Astrocyte (in vitro differentiated cells and primary cell): ENCODE results near the gene TMOD1. TPM values are rescaled to one million over a fixed set of nuclear protein-coding genes. Genes with fewer than 3 reads are reported as not detected.

Experiments
- DNase-seq: peaks from one replicate; pipeline ENCODE4 v3.0.0-alpha.2; 2010; ENCODE audit warnings: low read depth
- FAIRE-seq: peaks from 2 replicates; lab custom pipeline; 2011; peaks lifted over from hg19 to GRCh38; lab: Jason Lieb, UNC
- H2AFZ ChIP-seq: 2 replicates; pipeline ENCODE4 v1.6.0; 2012; ENCODE audit warnings: low read depth, low read length, inconsistent platforms
- H3K27ac ChIP-seq: 2 replicates; pipeline ENCODE4 v1.5.1; 2011; ENCODE audit warnings: low read depth, low read length, inconsistent platforms
- H3K27me3 ChIP-seq: 2 replicates; pipeline ENCODE4 v1.6.0; 2011; ENCODE audit warnings: low read length, inconsistent platforms; ENCODE audit not compliant: insufficient read depth
- H3K36me3 ChIP-seq: 2 replicates; pipeline ENCODE4 v1.5.1; 2011; ENCODE audit warnings: low read length, inconsistent platforms; ENCODE audit not compliant: insufficient read depth
- H3K4me1 ChIP-seq: 2 replicates; pipeline ENCODE4 v1.5.1; 2011; ENCODE audit warnings: low read length, inconsistent platforms; ENCODE audit not compliant: insufficient read depth
- H3K4me2 ChIP-seq: 2 replicates; pipeline ENCODE4 v1.6.0; 2012; ENCODE audit warnings: low read length, inconsistent platforms
- H3K4me3 ChIP-seq: 2 replicates; pipeline ENCODE4 v1.5.1; 2011; ENCODE audit warnings: low read depth, mild to moderate bottlenecking, low read length, inconsistent platforms; ENCODE audit not compliant: insufficient read depth
- H3K79me2 ChIP-seq: 2 replicates; pipeline ENCODE4 v1.6.0; 2012; ENCODE audit warnings: mild to moderate bottlenecking, low read length, inconsistent platforms; ENCODE audit not compliant: insufficient read depth
- H3K9ac ChIP-seq: 2 replicates; pipeline ENCODE4 v1.6.0; 2012; ENCODE audit warnings: mild to moderate bottlenecking, low read length, inconsistent platforms
- H3K9me3 ChIP-seq: 2 replicates; pipeline ENCODE4 v1.5.1; 2012; ENCODE audit warnings: low read depth, mild to moderate bottlenecking, low read length, inconsistent platforms; ENCODE audit not compliant: insufficient read depth
- H4K20me1 ChIP-seq: 2 replicates; pipeline ENCODE4 v1.6.0; 2012; ENCODE audit warnings: low read length, inconsistent platforms; ENCODE audit not compliant: insufficient read depth
- H3K27ac Mint-ChIP-seq: one replicate; pipeline ENCODE4 v1.8.0; 2021; ENCODE audit warnings: mild to moderate bottlenecking, mixed read lengths; ENCODE audit not compliant: unreplicated experiment
- H3K27me3 Mint-ChIP-seq: one replicate; pipeline ENCODE4 v1.8.0; 2021; ENCODE audit warnings: low read depth, mixed read lengths; ENCODE audit not compliant: unreplicated experiment
- H3K36me3 Mint-ChIP-seq: one replicate; pipeline ENCODE4 v1.8.0; 2021; ENCODE audit warnings: low read depth, mixed read lengths; ENCODE audit not compliant: unreplicated experiment
- H3K4me1 Mint-ChIP-seq: one replicate; pipeline ENCODE4 v1.8.0; 2021; ENCODE audit warnings: low read depth, mixed read lengths; ENCODE audit not compliant: unreplicated experiment
- H3K4me3 Mint-ChIP-seq: one replicate; pipeline ENCODE4 v1.8.0; 2021; ENCODE audit warnings: mild to moderate bottlenecking, moderate library complexity, mixed read lengths; ENCODE audit not compliant: unreplicated experiment
- H3K9me3 Mint-ChIP-seq: one replicate; pipeline ENCODE4 v1.8.0; 2021; ENCODE audit warnings: mild to moderate bottlenecking, mixed read lengths; ENCODE audit not compliant: unreplicated experiment
- CTCF ChIP-seq: IDR thresholded peaks from 2 replicates; pipeline ENCODE4 v1.5.1; 2011; ENCODE audit warnings: low read depth, mild to moderate bottlenecking, inconsistent platforms, low read length, moderate library complexity; ENCODE audit not compliant: insufficient read depth
- EZH2 ChIP-seq: IDR thresholded peaks from 2 replicates; pipeline ENCODE4 v1.6.1; 2012; ENCODE audit warnings: mild to moderate bottlenecking, low read length, inconsistent platforms; ENCODE audit not compliant: insufficient read depth
- total RNA-seq: library from RNA; stranded (reverse); gene quantifications from 2 replicates; pipeline ENCODE4 v1.2.1, GENCODE V29; 2021

TMOD1 gene
- total RNA-seq, 1 donor from 2014 or later = 0.48 TPM

GRCh38 chr9:97551308-97551707 lies 49.8 kb downstream of the TMOD1 start:
- no peak overlapping the region for H2AFZ ChIP-seq
- no peaks in the 10 kb centered on the region for H3K79me2 ChIP-seq
- DNase-seq (no peak), FAIRE-seq (no peak)
- no peak overlapping the region for H3K9ac ChIP-seq
- H3K4me2 ChIP-seq = no peak overlapping the region
- peaks cover 2% of the 10 kb centered on the region for H3K27me3 ChIP-seq
- no peak overlapping the region for H3K4me3 ChIP-seq
- no peak overlapping the region for H3K27ac ChIP-seq
- H3K9me3 ChIP-seq = no peaks in the 10 kb centered on the region
- H3K36me3 ChIP-seq = no peaks in the 10 kb centered on the region
- Mint-ChIP-seq H3K4me1 (no peaks in the 10 kb centered on the region), H3K4me3 (no peak overlapping the region), H3K36me3 (no peaks in the 10 kb centered on the region), H3K9me3 (peaks cover 4% of the 10 kb centered on the region), H3K27me3 (peaks cover 32% of the 10 kb centered on the region), H3K27ac (no peak overlapping the region)
- peaks cover 5% of the 10 kb centered on the region for H3K4me1 ChIP-seq
- TF ChIP-seq EZH2 (no peak), CTCF (no peak)
- no peaks in the 10 kb centered on the region for H4K20me1 ChIP-seq

GRCh38 chr9:97553141-97553540 lies 51.7 kb downstream of the TMOD1 start:
- TF ChIP-seq EZH2 (no peak), CTCF (no peak)
- Histone ChIP-seq H3K9ac (no peak overlapping the region), H3K4me2 (no peak overlapping the region), H3K9me3 (no peaks in the 10 kb centered on the region), H3K79me2 (no peaks in the 10 kb centered on the region), H3K36me3 (no peaks in the 10 kb centered on the region), H4K20me1 (no peaks in the 10 kb centered on the region), H2AFZ (no peak overlapping the region), H3K27me3 (peaks cover 2% of the 10 kb centered on the region), H3K4me3 (no peak overlapping the region), H3K27ac (no peak overlapping the region), H3K4me1 (peaks cover 5% of the 10 kb centered on the region)
- no peaks in the 10 kb centered on the region for H3K36me3 Mint-ChIP-seq
- DNase-seq (no peak), FAIRE-seq (no peak)
- peaks cover 41% of the 10 kb centered on the region for H3K27me3 Mint-ChIP-seq
- peaks cover 3% of the 10 kb centered on the region for H3K9me3 Mint-ChIP-seq
- no peak overlapping the region for H3K4me3 Mint-ChIP-seq
- H3K27ac Mint-ChIP-seq = no peak overlapping the region
- H3K4me1 Mint-ChIP-seq = no peaks in the 10 kb centered on the region

GRCh38 chr9:97553841-97554240 lies 52.4 kb downstream of the TMOD1 start:
- Histone ChIP-seq H3K4me3 (no peak overlapping the region), H3K27me3 (peaks cover 2% of the 10 kb centered on the region), H3K36me3 (no peaks in the 10 kb centered on the region), H3K4me1 (peaks cover 5% of the 10 kb centered on the region), H3K4me2 (no peak overlapping the region), H3K9me3 (no peaks in the 10 kb centered on the region), H4K20me1 (no peaks in the 10 kb centered on the region), H3K27ac (no peak overlapping the region), H3K79me2 (no peaks in the 10 kb centered on the region), H3K9ac (no peak overlapping the region), H2AFZ (no peak overlapping the region)
- FAIRE-seq (no peak), DNase-seq (no peak)
- Mint-ChIP-seq H3K27me3 (peaks cover 40% of the 10 kb centered on the region), H3K4me3 (no peak overlapping the region), H3K9me3 (peaks cover 2% of the 10 kb centered on the region), H3K4me1 (peaks cover under 1% of the 10 kb centered on the region), H3K36me3 (no peaks in the 10 kb centered on the region), H3K27ac (no peak overlapping the region)
- TF ChIP-seq EZH2 (no peak), CTCF (no peak)
